ENCODE results near the gene MGAT2. TPM values are rescaled to one million over a fixed set of nuclear protein-coding genes. Genes with fewer than 3 reads are reported as not detected.

The MGAT2 gene
- total RNA-seq, 1 donor from 2014 or later: 30.3 TPM

- Histone ChIP-seq H3F3A (ENCODE audit: low read depth) (peaks cover 42% of the 10 kb centered on the region), H3K9ac (no peak overlapping the region), H3K79me2 (ENCODE audit: low read depth) (peaks cover 70% of the 10 kb centered on the region), H3K4me3 (no peak overlapping the region), H3K36me3 (peaks cover 25% of the 10 kb centered on the region), H3K9me3 (ENCODE audit: low read depth) (no peaks in the 10 kb centered on the region), H3K27me3 (no peaks in the 10 kb centered on the region), H3K4me1 (peaks cover 22% of the 10 kb centered on the region), H2AFZ (replicated peaks) (no peak overlapping the region), H3K27ac (no peak overlapping the region), H4K20me1 (ENCODE audit: low read depth) (peaks cover 63% of the 10 kb centered on the region), H3K4me2 (peak overlapping the region; percentile 95)
- TF ChIP-seq CTCF (IDR thresholded peaks at IDR 0.05): no peak
- no peak for TF ChIP-seq EZH2 (IDR thresholded peaks at IDR 0.05)
- TF ChIP-seq EZH2phosphoT487 (IDR thresholded peaks at IDR 0.05): no peak
- no peak overlapping the region for H3K27ac Mint-ChIP-seq
- H3K36me3 Mint-ChIP-seq: peaks cover 23% of the 10 kb centered on the region
- H3K9me3 Mint-ChIP-seq: no peaks in the 10 kb centered on the region
- no peak for DNase-seq (ENCODE audit: low spot score)
- H3K4me1 Mint-ChIP-seq: peaks cover 34% of the 10 kb centered on the region
- peak overlapping the region; percentile 27 for H3K4me3 Mint-ChIP-seq
- H3K27me3 Mint-ChIP-seq (ENCODE audit: insufficient read depth, low read depth): peaks cover 5% of the 10 kb centered on the region
These were observed 2.8 kb downstream of the MGAT2 start for GRCh38 chr14:49623387-49623786.

- H3K27ac Mint-ChIP-seq: no peak overlapping the region
- peaks cover 17% of the 10 kb centered on the region for H3K36me3 Mint-ChIP-seq
- Histone ChIP-seq H2AFZ (replicated peaks) (no peak overlapping the region), H3K9ac (no peak overlapping the region), H3K27me3 (no peaks in the 10 kb centered on the region), H4K20me1 (ENCODE audit: low read depth) (peaks cover 63% of the 10 kb centered on the region), H3K27ac (no peak overlapping the region), H3F3A (ENCODE audit: low read depth) (peaks cover 37% of the 10 kb centered on the region), H3K36me3 (peaks cover 23% of the 10 kb centered on the region), H3K79me2 (ENCODE audit: low read depth) (peaks cover 70% of the 10 kb centered on the region), H3K4me1 (peaks cover 20% of the 10 kb centered on the region), H3K9me3 (ENCODE audit: low read depth) (no peaks in the 10 kb centered on the region), H3K4me2 (no peak overlapping the region), H3K4me3 (no peak overlapping the region)
- peak overlapping the region; percentile 27 for H3K4me3 Mint-ChIP-seq
- no peak for DNase-seq (ENCODE audit: low spot score)
- H3K4me1 Mint-ChIP-seq: peaks cover 30% of the 10 kb centered on the region
- H3K9me3 Mint-ChIP-seq: no peaks in the 10 kb centered on the region
- TF ChIP-seq EZH2phosphoT487 (IDR thresholded peaks at IDR 0.05): no peak
- peaks cover 5% of the 10 kb centered on the region for H3K27me3 Mint-ChIP-seq (ENCODE audit: insufficient read depth, low read depth)
These were observed 3.6 kb downstream of the MGAT2 start for GRCh38 chr14:49623941-49624839.

GRCh38 chr14:49633640-49634546 is 13.3 kb downstream of the MGAT2 start:
- Histone ChIP-seq H3K79me2 (ENCODE audit: low read depth) (peaks cover 87% of the 10 kb centered on the region), H3K4me1 (peaks cover 7% of the 10 kb centered on the region), H4K20me1 (ENCODE audit: low read depth) (peaks cover 52% of the 10 kb centered on the region), H3K36me3 (no peaks in the 10 kb centered on the region), H3K9ac (peak overlapping the region; percentile 24), H3K9me3 (ENCODE audit: low read depth) (no peaks in the 10 kb centered on the region), H3F3A (ENCODE audit: low read depth) (peaks cover 38% of the 10 kb centered on the region), H3K27ac (peak overlapping the region; percentile 95), H3K4me2 (peak overlapping the region; percentile 85), H2AFZ (replicated peaks) (peak overlapping the region; percentile 90), H3K4me3 (peak overlapping the region; percentile 80), H3K27me3 (no peaks in the 10 kb centered on the region)
- Mint-ChIP-seq H3K27ac (peak overlapping the region; percentile 99), H3K4me3 (peak overlapping the region; percentile 100), H3K36me3 (peaks cover 21% of the 10 kb centered on the region), H3K27me3 (ENCODE audit: insufficient read depth, low read depth) (peaks cover 8% of the 10 kb centered on the region), H3K9me3 (no peaks in the 10 kb centered on the region), H3K4me1 (peaks cover 29% of the 10 kb centered on the region)
- TF ChIP-seq CTCF (IDR thresholded peaks at IDR 0.05): peak; percentile 82
- no peak for TF ChIP-seq EZH2phosphoT487 (IDR thresholded peaks at IDR 0.05)
- peak; percentile 98 for DNase-seq (ENCODE audit: low spot score)
